ENCODE data around the gene VSIG10L.

- TF ChIP-seq CTCF (conservative IDR thresholded peaks at IDR 0.05; ENCODE audit: low read length) (no peak), EZH2phosphoT487 (IDR thresholded peaks at IDR 0.05; ENCODE audit: borderline replicate concordance, low read depth, low read length) (no peak)
These were observed 44.5 kb downstream of the VSIG10L start for GRCh38 chr19:51297406-51297805.
